HG03432 (cell line): ENCODE measurements around the gene EIF5.
"Not testable (repeated sequence)": the region's sequence is repeated elsewhere in the genome, so short reads cannot be mapped to it uniquely, and the experiment has no call there.

Experiments used
- ATAC-seq: cut with Tn5 transposase; IDR thresholded peaks from one replicate; pipeline ENCODE4 v1.9.1; 2021; ENCODE audit warnings: mild to moderate bottlenecking, moderate library complexity; ENCODE audit not compliant: unreplicated experiment

Gene EIF5

DNA sequence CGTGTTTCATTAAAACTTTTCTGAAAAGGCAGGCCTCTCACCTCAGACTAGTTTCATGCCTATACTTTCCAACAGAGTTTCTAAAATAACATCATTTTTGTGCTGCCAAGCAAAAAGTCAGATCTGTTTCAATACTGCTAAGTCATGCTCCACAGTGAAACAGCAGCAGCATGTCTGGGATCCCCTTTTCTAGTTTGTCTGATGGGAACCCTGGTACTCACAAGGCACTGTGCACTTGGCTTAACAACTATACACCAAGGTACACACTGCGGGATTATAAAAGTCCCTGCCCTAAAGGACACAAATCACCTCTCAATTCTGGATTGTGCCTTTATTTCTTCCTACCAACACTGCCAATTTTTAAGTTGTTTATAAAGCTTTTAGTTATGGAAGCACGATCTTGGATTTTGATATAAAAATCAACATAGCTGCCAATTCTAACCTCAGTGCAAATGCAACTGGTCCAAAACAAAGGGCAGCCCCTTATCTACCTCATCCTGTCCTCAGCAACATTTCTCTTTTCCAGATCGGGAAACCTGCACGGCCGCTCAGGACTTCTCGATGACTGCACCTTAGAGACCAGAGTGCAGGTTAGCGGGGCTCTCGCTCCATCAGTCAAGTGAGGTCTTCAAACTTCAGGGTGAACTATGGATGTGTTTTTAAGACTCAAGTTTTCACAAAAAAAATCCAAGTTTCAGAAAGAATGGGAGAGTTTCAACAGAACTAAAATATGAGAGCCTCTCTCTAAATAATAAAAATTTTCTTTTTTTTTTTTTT, 1.7 kb upstream of the EIF5 start:
- no peak for ATAC-seq

DNA sequence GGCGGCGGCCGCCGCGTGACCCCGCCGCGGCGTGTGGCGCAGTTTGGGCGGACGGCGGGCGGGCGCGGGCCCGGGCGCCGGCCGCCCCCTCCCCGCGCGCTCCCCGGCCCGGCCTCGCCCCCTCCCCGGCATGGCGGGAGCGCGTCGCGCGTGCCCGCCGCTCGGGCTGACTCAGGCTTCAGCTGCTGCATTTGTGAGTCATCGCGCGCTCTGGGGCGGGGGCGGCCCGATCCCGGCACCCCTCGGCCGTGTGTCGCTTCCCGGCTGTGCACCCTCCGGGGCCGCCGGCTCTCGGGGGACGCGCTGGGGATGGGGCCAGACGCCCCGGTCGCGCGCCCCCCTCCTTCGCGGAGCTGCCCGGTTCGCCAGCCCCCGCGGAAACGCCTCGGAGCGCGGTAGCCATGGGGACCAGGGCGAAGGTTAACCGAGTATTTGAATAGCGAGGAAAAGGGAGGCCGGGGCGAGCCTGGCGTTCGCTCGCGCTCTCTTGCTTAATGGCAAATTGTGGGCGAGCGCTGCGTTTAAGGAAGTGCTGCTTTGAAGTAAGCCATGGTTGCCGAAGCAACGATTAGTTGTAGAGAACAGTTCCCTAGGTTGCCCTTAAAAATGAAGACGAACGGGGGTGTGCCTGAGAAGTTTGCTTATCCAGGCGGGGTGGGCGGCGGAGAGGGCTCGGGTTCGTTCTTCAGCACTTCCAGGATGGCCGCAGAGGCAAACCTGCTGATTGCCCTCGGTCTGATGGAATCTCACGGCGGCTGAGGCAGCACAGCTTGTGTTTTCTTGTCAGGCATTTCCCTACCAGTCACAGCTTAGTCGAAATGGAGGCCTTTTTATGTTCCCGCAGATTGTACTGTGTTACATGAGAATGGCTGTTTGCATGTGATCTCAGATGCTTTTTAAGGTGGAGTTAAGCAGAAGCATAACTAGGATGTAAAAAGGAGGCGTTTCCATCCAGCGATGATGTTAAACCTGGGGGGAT, 896 bp downstream of the EIF5 start:
- ATAC-seq = peak; percentile 23

DNA sequence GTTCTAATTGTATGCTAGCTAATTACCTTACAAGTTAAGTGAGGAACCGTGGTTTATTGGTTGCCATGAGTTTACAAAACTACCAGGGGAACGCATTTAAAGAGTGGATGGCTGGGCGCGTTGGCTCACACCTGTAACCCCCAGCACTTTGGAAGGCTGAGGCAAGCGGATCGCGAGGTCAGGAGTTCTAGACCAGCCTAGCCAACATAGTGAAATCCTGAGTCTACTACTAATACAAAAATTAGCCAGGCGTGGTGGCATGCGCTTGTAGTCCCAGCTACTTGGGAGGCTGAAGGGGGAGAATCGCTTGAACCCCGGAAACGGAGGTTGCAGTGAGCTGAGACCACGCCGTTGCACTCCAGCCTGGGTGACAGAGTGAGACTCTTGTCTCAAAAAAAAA, 2.2 kb downstream of the EIF5 start:
- no peak for ATAC-seq

DNA sequence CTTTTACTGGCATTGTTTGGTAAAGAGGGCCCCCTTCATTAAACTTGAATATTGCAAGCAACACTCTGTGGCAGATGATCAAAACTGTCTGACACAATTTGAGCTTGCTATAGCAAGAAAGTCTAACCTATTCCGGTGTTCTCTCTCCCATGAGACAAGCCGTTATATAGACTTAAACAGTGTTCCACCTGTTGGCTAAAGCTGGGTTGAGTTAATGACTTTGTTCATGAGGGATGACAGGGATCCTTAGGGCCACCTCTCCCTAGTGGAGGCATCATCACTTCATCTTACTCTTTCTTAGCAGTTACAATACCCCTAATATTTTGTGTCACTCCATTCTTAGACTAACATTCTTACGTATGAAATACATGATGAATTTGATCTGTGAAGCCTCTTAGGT, 3.8 kb downstream of the EIF5 start:
- ATAC-seq = no peak

DNA sequence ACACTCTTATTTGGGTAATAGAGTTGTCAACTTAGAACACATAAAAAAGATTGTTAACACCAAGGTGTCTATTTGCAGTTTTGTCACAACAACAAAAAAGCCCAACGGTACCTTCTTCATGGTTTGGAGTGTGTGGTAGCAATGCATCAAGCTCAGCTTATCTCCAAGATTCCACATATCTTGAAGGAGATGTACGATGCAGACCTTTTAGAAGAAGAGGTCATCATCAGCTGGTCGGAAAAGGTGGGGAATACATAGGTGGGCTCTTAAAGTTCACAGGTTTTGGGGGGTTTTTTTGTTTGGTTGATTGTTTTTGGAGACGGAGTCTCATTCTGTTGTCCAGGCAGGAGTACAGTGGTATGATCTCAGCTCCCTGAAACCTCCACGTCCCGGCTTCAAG, 5.5 kb downstream of the EIF5 start:
- ATAC-seq = no peak

DNA sequence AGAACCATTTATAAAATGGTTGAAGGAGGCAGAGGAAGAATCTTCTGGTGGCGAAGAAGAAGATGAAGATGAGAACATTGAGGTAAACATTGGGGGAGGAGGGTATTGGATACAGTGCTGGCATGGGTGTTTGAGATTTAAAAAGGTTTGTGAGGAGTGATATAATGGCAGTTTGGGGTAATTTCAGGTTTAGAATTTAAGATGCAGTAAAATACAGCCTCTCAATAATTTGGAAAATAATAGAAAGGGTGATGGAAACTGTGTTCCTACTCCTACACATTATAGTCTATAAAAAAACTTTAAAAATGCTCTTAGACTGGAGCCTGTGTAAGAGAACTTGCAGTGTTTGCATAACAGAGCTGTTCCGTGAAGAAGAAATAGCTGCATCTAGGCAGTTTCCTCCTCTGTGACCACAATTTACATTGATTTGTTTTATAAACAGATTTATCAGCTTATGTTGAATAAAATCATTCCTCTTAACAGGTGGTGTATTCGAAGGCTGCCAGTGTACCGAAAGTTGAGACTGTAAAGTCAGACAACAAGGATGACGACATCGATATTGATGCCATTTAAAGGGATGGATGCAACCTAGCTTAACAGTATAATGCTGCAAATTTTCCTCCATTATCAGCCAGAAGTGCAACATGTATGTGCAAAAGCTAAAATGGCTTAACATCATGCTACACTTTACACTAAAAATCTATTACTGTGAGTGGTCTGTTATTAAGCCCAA, 6.6 kb downstream of the EIF5 start:
- ATAC-seq = no peak

DNA sequence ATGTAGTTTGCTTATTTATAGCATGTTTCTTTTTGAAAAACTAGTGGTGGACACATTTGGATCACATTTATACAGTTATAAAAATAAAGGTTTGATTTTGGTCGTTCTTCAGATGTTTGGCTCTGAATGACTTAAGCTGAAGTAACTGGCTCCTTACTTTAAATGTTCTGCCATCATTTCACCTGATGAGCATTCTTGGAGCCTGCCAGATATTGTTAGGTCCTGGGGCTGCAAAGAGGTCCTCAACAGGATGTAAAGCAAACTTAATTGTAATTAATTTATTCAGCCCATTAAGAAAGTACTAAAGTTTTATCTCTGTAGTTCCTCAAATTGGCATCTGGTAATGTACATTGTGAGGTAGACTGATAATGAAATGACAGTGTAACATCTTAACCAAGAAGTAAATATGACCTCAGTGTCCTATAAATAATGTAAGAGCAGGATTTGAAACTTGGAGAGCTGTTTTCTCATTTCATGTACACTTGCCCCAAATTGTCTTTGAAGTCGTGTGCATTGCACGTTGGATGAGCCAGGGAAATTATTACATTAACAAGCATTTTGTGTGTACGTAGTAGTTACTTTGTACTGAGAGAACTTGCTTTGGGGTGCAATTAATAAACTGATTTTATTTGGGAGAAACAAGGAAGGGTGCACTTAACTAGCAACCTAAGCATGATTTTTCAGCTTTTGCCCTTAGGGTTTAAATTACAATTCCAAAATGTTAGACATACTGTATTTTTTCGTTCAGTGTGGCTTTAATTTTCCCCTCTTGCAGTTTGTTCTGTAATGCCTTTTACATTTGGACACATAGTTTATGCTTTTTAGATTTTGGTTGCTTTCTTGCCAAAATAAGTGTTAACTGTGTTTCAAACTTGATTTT, 7.5 kb downstream of the EIF5 start:
- no peak for ATAC-seq

DNA sequence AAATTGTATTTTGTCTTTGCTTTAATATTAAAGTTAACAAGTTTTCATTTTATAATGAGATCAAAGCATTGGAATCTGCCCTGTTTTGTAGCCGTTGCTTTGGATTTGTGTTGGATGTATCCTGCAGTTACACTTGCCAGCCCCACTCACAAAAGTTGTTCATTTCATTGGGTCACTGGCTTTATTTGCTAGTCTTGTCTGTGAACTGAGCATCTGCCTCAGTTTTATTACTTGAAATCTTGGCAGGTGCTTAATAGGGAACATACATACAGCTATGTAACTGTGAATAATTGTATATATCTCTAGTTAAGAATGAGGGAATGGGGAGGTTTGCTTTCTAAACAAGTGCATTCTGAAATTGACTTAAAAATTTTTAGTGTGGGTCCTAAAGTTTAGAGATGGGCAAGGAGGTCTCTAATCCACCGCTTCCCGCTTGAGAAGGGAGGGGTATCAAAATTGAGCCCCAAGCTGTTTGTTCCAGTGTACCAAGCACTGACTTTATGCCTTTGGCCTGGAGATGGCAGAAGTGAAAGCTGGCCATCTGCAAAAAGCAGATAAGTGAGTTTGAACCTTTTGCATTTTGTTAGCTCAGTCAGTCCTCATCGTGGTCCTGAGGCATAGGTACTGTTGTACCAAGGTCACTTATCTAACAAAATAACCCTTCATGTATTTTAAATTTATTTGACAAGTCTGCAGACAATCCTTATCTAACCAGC, 9.3 kb downstream of the EIF5 start:
- ATAC-seq = no peak

DNA sequence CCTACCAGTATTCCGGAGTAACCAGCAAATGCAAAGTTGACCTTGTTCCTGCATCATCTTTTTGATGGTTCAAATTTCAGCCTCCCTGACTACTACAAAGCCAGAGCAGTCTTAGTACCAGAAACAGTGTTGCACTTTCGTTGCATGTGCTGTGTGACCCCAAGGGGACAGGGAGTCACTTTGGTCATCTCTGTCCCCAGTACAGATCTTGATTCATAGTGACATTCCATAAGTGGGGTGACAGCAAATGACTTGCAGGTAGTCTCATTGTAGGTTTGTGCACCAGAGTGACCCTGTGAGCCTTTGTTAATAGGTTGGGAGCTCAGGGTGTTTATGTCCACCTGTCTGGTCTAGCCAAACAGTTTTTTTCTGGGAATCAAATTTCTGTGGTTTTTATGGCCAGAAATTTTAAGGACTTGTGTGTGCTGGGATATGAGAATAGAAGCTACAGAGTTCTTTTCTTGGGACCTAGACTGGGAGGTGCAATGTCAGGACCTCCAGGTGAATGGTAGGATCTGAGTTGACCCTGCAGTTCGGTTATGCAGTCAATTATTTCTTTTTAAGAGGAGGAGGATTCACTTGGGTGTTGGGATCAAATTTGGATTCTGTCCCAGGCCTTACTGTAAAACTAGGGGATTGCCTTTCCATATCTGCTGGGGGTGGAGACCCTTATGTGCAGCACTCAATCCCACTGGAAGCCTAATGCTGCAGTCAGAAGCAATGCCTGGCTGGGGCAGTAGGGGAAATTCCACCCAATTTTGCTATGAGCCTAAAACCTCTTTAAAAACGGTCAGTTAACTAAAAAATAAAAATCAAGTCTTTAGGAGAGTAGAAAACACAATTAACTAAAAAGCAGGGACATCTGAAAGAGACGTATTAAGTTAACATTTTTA, 10.1 kb downstream of the EIF5 start:
- ATAC-seq = no peak

DNA sequence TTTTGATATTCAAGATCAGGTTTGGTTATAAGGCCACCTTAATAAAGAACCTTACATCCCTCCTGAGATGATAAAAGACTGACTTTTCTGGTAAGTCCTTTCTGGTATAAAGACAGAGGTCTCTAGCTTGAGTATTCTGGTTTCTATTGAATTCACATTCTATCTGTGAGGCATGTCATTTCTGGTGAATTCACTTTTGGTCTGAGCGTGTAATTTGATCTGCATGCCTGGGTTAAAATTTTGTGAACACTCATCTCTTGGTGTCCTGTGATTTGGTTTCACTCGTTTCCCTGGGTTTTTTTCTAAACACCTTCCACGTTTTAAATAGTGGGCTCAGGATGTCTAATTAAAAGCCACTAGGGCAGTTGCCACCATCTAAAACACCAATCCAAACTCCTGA, 12.2 kb downstream of the EIF5 start:
- ATAC-seq = no peak

DNA sequence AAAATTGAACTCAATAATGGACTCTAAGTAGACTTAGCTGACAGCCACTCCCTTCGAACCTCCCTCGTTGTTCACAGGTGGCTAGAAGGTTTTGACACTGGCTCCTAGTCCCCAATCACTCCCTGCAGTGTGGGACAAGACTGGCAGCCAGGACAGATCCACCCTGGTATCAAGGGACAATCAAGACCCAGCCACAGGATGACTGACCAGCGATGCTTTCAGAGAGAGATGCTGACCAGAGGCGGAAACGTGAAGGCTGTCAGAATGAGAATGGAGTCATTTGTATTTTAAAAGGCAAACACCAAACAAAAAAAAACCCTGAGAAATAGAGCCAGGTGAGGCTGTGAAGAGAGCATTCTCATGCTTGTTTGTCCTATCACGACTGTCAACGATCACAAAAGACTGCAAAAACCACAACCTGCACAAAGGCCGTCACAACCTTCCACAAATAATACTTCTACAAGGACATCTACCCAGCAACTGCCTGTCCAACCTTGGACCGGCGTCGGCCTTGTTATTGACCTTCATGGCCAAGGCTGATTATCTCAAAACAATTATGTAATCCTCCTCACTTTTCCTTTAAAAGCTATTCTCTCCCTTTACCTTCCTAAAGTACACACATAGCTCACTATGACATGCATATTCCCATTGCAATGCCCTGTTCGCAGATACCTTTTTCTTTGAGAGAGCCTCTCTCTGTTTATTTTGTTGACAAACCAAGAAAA, 13.2 kb downstream of the EIF5 start:
- no peak for ATAC-seq

DNA sequence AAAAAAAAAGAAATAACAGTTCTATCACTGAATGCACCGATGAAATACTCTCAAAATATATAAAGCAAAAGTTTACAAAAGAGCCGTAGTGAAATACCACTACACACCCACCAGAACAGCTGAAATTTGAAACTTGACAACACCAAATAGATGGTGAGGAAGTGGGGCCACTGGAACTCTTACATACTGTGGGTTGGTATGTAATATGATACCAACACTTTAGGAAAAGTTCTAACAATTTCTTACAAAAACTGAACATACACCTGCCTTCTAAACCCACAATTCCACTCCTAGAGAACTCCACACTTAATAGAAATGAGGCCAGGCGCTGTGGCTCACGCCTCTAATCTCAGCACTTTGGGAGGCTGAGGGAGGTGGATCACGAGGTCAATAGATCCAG, 14.1 kb downstream of the EIF5 start:
- no peak for ATAC-seq

DNA sequence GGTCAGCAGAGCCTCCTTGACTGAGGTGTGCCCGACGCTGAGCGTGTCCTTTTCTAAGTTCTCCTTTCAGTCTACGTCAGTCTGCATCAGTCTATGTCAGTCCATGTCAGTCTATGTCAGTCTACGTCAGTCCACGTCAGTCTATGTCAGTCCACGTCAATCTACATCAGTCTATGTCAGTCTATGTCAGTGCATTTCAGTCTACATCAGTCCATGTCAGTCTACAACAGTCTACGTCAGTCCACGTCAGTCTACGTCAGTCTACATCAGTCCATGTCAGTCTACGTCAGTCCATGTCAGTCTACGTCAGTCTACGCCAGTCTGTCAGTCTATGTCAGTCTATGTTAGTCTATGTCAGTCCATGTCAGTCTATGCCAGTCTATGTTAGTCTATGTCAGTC, 15.9 kb downstream of the EIF5 start:
- ATAC-seq = no peak

DNA sequence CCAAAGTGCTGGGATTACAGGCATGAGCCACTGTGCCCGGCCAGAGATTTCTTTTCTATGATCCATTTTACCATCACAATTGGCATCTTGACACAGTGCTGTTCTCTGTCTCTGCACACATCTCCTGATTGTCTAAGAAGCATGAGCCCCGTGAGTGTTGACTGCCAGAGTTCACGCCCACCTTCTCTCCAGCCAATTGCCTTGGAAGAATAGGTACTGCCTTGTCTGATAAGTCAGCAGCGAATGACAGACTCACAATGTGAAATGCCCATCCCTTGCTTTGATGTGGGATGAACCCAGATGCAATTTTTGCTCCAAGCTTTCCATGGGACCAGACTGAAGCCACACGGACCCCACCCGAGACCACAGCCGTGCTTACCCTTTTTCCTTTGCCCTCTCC, 19.3 kb downstream of the EIF5 start:
- ATAC-seq = no peak

DNA sequence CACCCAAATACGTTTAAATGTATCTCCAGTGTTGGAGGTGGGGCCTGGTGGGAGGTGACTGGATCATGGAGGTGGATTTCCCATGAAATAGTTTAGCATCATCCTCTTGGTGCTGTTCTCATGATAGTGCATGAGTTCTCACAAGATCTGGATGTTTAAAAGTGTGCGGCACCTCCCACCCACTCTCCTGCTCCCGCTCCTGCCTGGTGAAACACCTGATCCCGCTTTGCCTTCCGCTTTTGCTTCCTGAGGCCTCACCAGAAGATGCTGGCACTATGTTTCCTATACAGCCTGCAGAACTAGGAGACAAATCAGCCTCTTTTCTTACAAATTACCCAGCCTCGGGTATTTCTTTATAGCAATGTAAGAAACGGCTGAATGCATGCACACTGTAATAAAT, 20.1 kb downstream of the EIF5 start:
- ATAC-seq = no peak

DNA sequence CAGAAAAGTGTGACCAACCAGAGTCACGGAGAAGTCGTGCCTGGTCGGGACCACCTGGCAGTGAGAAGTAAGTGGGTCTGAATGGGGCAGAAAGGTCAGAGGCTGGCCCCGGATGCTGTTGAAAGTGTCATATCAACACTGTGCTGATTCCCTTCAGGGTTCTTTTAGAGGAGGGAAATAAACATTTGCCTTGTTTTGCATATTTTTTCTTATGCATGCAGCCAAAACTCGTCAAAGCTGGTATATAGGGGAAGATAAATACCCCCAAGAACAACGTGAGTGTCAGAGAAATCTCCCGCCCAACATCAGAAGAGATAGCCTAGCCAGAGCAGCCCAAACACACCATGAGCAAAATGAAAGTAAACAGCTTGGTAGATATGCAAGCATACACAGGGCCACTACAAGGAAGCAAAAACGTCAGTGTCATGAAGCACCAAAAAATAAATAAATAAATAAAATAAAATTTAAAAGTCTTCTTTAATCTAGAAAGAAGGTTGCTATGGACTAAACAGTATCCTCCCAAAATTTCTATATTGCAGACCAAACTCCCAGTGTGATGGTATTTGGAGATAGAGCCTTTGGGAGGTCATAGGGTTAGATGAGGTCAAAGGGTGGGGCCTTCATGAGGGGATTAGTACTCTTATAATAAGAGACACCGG, 22.1 kb downstream of the EIF5 start:
- ATAC-seq = no peak

DNA sequence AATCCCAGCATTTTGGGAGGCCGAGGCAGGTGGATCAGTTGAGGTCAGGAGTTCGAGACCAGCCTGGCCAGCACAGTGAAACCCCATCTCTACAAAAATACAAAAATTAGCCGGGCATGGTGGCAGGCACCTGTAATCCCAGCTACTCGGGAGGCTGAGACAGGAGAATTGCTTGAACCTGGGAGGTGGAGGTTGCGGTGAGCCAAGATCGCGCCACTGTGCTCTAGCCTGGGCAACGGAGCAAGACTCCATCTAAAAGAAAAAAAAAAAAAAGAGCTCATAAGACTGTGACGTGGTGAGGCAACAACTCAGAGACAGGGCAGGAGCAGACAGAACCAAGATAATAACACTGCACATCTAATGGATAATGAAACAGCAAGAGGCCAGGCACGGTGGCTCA, 23.5 kb downstream of the EIF5 start:
- not testable (repeated sequence) for ATAC-seq

DNA sequence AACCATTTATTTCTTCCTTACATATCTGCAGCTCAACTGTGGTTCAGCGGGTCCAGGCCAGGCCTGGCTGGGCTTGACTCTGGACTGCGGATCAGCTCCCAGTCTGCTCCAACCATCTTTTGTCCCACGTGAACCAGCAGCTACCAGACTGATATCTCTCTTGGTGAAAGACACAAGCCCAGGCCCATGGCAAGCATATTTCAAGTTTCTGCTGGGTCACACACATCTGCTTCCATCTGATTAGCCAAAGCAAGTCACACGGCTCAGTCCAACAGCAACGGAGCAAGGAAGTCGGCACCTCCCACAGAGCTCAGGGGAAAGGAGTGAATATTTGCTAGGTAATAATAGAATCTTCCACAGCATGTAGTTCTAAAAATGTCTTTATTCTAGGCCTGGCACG, 26.5 kb downstream of the EIF5 start:
- no peak for ATAC-seq
